HG03378 (cell line): ENCODE measurements around the gene RAB3A.

Source experiments
- ATAC-seq: cut with Tn5 transposase; IDR thresholded peaks from one replicate; pipeline ENCODE4 v1.9.1; 2021; ENCODE audit warnings: mild to moderate bottlenecking, moderate library complexity; ENCODE audit not compliant: unreplicated experiment

RAB3A gene

DNA sequence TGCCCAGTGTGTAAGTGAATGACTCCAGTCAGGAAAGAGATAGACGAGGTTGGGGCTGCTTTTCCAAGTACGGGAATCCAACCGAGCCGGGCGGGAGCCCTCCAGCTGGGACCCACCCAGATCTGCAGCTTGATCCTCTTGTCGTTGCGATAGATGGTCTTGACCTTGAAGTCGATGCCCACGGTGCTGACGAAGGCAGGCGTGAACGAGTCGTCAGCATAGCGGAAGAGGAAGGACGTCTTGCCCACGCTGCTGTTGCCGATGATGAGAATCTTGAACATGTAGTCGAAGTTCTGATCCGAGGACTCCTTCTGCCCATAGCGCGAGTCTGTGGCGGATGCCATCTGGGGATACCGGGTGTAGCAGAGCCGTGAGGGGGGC is 1.5 kb downstream of the RAB3A start:
- ATAC-seq, result no peak

- ATAC-seq, result no peak
These were observed 5.5 kb downstream of the RAB3A start for GRCh38 chr19:18198374-18198773.

GRCh38 chr19:18197941-18198340 is 5.9 kb downstream of the RAB3A start:
- no peak for ATAC-seq

- ATAC-seq, result no peak
These were observed 6.5 kb downstream of the RAB3A start for GRCh38 chr19:18197306-18197705.

DNA sequence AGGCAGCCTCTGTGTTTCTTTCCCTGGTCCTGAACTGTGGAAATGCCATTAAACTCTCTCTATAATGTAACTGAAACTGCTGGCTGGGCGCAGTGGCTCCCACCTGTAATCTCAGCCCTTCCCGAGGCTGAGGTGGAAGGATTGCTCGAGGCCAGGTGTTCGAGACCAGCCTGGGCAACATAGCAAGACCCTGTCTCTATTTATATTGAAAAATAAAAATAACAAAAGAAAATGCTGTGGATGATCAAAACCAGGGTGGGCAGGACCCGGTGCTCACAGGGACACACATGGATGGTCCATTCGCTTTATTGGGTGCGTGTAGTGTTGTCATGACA is 7.4 kb downstream of the RAB3A start:
- no peak for ATAC-seq

- ATAC-seq, result no peak
These were observed 9.1 kb downstream of the RAB3A start for GRCh38 chr19:18194554-18195238.

DNA sequence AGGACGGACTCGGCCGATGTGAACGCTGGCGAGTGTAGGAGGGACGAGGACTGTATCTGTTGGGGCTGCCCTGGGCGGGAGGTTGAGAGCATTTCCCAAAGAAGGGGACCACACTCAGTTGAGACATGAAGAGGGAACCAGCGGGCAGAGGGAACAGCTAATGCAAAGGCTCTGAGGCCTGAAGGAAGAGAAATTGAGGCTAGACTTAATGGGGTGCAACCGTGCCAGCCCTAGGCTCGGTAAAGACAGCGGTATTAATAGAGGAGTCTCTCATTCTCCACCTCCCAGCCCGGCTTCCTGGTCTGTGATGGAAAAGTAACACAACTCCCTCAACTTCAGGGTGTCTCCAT is 9.7 kb downstream of the RAB3A start:
- no peak for ATAC-seq

DNA sequence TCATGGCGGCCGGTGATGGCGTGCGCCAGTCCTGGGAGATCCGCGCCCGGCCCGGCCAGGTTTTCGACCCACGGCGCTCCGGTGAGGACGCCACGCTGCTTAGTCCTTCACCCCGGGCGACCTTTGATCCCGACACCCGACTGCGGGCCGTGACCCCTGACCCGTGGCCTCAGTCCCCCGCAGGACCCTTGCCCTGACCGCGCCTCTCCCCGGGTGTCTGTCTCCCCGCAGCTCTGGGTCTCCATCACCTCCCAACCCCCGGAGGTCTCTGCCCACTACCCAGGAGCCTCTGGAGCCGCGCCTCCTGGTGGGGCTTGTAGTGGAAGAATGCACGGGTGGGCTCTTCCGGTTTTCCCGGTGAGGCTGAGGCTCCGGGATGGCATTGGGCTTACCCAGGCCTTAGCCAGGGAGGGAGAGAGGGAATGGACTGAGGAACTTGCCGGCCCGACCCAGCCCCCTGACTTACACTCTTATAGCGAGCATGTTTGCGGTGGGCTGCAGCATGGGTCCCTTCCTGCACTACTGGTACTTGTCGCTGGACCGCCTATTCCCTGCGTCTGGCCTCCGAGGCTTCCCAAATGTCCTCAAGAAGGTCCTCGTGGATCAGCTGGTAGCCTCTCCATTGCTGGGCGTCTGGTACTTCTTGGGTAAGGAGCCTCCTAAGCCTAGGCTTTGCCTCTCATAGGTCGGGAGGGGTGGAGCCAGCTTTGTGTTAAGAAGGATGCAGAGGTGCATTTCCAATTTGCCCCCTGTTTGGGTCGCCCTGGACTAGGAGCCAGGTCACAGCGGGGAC is 10.3 kb downstream of the RAB3A start:
- no peak for ATAC-seq

DNA sequence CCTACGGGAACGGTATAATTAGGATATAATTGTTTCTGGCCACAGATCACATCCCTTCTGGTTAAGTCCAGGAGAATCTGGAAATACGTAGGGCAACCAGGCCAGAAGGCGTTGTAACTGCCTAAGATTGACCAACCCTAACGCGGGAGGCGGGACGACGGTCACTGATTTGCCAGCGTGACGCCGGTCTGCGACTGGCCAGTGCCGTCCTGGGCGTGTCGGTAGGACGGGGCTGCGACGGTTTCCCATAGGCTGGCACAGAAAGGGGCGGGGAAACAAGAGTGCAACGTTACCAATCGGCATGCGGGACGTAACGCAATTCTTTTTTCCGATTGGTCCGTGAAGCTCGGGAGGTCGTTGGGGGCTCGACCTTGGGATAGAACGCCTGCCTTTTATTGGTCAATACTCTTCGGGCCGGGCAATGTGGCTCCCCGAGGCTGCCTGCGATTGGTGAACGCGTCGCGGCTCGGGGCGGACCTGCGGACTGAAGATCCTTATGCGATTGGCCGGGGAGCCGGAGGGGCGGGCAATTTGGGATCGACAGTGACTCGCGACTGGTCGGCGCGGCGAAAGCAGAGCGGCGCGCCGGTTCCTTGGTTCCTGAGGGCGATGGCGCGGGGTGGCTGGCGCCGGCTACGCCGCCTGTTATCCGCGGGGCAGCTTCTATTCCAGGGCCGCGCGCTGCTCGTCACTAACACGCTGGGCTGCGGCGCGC is 11.0 kb downstream of the RAB3A start, which contains the start of gene MPV17L2:
Gene MPV17L2, plus strand, starts transcription at position 546 of the 715 bp plus-strand sequence. Its CDS starts 64 bp downstream, at position 610.
- ATAC-seq, result peak; percentile 78

- ATAC-seq, result no peak
These were observed 12.2 kb downstream of the RAB3A start for GRCh38 chr19:18191640-18192062.

DNA sequence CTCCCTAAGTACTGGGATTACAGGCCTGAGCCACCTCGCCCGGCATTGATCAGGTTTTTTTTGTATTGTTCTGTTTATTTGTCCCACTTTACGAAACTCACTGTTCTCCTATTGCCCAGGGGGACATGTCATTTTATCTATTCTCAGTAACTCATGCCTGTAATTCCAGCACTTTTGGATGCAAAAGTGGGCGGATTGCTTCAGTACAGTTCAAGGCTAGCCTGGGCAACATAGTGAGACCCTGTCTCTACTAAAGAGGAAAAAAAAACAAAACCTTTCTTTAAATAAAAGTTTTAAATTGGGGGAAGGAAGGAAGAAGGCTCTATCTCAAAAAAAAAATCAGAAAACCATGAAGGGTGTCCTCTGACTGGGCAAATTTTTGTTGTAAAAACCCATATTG is 13.6 kb downstream of the RAB3A start:
- no peak for ATAC-seq

DNA sequence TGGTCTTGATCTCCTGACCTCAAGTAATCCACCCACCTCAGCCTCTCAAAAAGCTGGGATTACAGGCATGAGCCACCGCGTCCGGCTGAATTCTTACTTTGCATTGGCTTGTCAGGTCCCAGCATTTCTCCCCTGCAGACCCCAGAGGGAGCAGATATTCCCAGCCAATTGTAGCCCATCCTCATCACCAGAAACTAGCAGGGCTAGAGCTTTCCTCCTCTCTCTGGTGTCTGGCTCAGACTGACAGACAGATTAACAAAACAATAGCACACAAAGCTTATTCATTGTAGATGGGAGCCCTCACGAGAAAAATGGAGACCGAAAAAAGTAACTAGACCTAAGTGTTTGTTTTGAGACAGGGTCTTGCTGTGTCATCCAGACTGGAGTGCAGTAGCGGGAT is 18.3 kb downstream of the RAB3A start:
- ATAC-seq, result no peak

- no peak for ATAC-seq
These were observed 20.3 kb downstream of the RAB3A start for GRCh38 chr19:18183529-18183928.

GRCh38 chr19:18179957-18180356 is 23.9 kb downstream of the RAB3A start:
- ATAC-seq, result no peak

GRCh38 chr19:18176367-18177310 is 27.2 kb downstream of the RAB3A start:
- ATAC-seq, result no peak

- no peak for ATAC-seq
These were observed 28.9 kb downstream of the RAB3A start for GRCh38 chr19:18174983-18175382.

DNA sequence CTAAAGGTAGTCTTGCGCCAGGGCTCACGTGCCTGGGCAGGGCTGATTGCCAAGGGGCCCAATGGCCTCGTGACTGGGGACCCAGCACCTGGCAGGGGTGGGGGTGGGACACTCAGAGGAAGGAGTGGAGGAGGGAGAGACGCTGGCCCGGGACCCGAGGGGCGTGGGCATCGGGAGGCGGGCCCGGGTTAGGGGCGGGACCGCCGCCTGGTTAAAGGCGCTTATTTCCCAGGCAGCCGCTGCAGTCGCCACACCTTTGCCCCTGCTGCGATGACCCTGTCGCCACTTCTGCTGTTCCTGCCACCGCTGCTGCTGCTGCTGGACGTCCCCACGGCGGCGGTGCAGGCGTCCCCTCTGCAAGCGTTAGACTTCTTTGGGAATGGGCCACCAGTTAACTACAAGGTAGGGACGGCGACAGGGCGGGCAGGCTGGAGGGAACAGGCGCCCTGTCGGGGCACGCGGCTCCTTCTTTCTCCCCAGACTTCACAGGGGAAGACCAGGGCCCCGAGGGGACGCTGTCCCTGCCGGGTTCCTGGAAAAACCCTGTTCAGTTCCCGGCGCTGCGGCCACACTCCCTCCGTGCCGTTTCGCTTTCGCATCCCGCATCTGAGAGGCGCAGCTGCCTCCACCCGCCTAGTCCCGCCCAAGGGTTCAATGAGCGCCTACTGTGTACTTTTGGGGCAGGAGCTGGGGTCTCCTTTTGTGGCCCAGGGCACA is 30.1 kb downstream of the RAB3A start, which contains the start of gene IFI30:
Gene IFI30, plus strand, starts transcription at position 242 of the 717 bp plus-strand sequence. Its CDS starts 29 bp downstream, at position 271.
- ATAC-seq, result peak; percentile 37

DNA sequence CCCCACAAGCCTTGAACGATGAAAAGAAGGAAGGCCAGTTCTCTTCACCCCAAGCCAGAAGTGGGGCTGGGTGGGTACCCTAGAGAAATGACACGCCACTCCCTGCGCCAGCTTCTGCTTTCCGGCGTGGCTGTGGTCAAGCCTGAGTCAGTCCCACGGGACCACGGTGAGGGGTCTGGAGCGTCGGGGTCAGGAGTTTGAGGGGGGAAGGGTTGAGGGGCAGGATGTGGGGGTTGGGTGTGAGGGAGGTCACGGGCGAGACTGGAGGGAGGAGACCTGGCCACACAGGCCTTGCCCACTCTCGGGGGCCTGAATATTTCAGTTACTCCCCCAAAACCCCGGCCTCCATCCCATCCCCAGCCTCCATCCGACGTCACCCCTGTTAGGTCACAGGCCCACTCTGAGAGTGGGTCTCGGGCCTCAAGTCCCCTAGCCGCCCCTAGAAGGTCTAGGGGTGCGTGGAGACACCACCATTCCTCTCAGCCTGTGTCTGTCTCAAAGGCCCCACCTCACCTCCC is 30.7 kb downstream of the RAB3A start:
- no peak for ATAC-seq

GRCh38 chr19:18172331-18173053 is 31.4 kb downstream of the RAB3A start:
- ATAC-seq, result no peak
